ENCODE measurements around the gene CD300H.
"Not testable (repeated sequence)": the region's sequence is repeated elsewhere in the genome, so short reads cannot be mapped to it uniquely, and the experiment has no call there.

- not testable (repeated sequence) for TF ChIP-seq POLR2AphosphoS5, CTCF, POLR2A (IDR thresholded peaks at IDR 0.05)
These were observed 48.8 kb downstream of the CD300H start for GRCh38 chr17:74518413-74518981.

Measured in prostate gland (tissue), 2 donors.